A549 (cell line): ENCODE measurements around the gene PNMA6F.

Experiments
- EP300 ChIP-seq, 2 experiments: fragments of >200 bp; sonication (Bioruptor Twin); formaldehyde crosslinking; IDR thresholded peaks; 2 replicates in 1 of 2; 3 replicates in 1 of 2; pipeline ENCODE4 v1.6.1; 2016 to 2017
- FOSL2 ChIP-seq, 2 experiments: fragments of 450-650 bp in 1 of 2; fragments of >200 bp in 1 of 2; sonication (Bioruptor Twin) in 1 of 2; formaldehyde crosslinking; IDR thresholded peaks; 2 replicates each; pipeline versions ENCODE4 v1.5.0 to v1.6.1; 2016 to 2020; ENCODE audit warnings: mild to moderate bottlenecking in 1 of 2, moderate library complexity in 1 of 2
- FOXS1 ChIP-seq: fragments of 250-450 bp; sonication (Bioruptor Pico); IDR thresholded peaks from 2 replicates; pipeline ENCODE4 v1.5.0; 2020; ENCODE audit warnings: mild to moderate bottlenecking, moderate library complexity
- POLR2A ChIP-seq: IDR thresholded peaks from 2 replicates; pipeline ENCODE4 v1.6.1; 2012; ENCODE audit warnings: mild to moderate bottlenecking, low read length
- RNF2 ChIP-seq: fragments of 200-600 bp; sonication (generic); IDR thresholded peaks from 2 replicates; pipeline ENCODE4 v1.6.1; 2016; ENCODE audit warnings: low read depth, mild to moderate bottlenecking, antibody characterized with exemption, moderate library complexity, borderline replicate concordance
- TF ChIP-seq, protein P1 (sequence below): fragments of >200 bp; sonication (Bioruptor Twin); formaldehyde crosslinking; IDR thresholded peaks from 3 replicates; pipeline ENCODE4 v1.5.1; 2016
- TF ChIP-seq, protein P2 (sequence below): IDR thresholded peaks from 2 replicates; pipeline ENCODE4 v1.6.1; 2012

DNA sequence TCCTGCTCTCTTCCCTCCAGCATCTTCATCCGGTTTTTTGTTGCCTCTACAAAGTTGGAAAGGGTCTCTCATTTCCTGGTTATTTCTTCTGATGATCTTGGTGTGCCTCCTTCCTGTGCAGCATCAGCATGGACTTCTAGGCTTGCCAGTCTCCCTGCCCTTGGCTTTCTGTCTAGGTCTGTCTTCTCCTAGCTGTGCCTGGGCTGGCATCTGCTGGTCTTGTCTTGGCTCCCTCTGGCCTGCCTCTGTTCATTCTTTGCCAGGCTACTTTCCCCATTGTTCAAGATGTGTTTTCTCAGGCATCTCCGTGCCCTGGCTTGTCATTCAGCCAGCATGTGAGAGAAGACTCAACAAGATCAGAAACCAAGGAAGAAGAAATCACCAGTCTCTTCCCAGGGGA, 22.1 kb upstream of the PNMA6F start:
- TF ChIP-seq EP300 (IDR thresholded peaks at IDR 0.05): no peak
- no peak for TF ChIP-seq RNF2
- no peak for TF ChIP-seq FOXS1 (CRISPR knock-in tag)
- no peak for TF ChIP-seq FOSL2 (IDR thresholded peaks at IDR 0.05)
- no peak for TF ChIP-seq FOSL2 (CRISPR knock-in tag; IDR thresholded peaks at IDR 0.05)
- TF ChIP-seq, protein P1, sequence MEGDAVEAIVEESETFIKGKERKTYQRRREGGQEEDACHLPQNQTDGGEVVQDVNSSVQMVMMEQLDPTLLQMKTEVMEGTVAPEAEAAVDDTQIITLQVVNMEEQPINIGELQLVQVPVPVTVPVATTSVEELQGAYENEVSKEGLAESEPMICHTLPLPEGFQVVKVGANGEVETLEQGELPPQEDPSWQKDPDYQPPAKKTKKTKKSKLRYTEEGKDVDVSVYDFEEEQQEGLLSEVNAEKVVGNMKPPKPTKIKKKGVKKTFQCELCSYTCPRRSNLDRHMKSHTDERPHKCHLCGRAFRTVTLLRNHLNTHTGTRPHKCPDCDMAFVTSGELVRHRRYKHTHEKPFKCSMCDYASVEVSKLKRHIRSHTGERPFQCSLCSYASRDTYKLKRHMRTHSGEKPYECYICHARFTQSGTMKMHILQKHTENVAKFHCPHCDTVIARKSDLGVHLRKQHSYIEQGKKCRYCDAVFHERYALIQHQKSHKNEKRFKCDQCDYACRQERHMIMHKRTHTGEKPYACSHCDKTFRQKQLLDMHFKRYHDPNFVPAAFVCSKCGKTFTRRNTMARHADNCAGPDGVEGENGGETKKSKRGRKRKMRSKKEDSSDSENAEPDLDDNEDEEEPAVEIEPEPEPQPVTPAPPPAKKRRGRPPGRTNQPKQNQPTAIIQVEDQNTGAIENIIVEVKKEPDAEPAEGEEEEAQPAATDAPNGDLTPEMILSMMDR: no peak
- TF ChIP-seq POLR2A: no peak
- TF ChIP-seq, protein P2, sequence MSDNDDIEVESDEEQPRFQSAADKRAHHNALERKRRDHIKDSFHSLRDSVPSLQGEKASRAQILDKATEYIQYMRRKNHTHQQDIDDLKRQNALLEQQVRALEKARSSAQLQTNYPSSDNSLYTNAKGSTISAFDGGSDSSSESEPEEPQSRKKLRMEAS: no peak
